ENCODE data around the gene KRT7.

DNA sequence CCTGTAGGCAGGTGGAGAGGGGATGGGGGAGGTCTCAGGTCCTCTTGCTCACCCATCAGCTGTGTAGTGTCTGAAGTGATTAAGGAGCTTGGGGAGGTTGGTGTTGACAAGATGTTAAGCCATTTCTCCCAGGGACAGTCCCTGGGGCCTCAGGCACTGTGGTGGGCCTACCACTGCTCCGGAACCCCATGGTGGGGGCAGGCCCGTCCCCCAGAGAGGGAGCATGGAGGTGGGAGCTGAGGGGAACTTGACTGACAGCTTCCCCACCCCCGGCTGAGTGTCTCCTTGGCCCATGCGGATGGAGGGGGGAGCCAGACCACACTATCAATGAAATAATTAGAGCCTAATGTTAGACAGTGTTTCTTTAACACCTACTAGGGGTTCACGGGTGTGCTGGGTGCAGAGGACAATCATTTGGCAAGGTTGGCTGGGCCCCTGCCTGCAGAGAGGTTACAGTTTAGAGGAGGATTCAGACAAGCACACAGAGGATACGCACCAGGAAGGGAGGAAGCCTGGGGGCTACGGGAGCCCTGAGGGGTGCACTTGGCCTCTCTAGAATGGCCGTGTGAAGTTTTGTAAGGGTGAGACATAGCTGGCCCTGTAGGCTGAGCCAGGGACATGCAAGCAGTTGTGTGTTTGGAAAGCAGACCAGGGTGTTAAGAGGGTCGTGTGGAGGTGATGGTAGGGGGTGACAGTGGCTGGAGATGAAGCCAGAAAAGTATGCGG lies 22.0 kb upstream of the KRT7 start:
- TF ChIP-seq, protein P1, sequence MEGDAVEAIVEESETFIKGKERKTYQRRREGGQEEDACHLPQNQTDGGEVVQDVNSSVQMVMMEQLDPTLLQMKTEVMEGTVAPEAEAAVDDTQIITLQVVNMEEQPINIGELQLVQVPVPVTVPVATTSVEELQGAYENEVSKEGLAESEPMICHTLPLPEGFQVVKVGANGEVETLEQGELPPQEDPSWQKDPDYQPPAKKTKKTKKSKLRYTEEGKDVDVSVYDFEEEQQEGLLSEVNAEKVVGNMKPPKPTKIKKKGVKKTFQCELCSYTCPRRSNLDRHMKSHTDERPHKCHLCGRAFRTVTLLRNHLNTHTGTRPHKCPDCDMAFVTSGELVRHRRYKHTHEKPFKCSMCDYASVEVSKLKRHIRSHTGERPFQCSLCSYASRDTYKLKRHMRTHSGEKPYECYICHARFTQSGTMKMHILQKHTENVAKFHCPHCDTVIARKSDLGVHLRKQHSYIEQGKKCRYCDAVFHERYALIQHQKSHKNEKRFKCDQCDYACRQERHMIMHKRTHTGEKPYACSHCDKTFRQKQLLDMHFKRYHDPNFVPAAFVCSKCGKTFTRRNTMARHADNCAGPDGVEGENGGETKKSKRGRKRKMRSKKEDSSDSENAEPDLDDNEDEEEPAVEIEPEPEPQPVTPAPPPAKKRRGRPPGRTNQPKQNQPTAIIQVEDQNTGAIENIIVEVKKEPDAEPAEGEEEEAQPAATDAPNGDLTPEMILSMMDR (IDR thresholded peaks at IDR 0.05) = no peak
- no peak for TF ChIP-seq EZH2 (IDR thresholded peaks at IDR 0.05; ENCODE audit: borderline replicate concordance, insufficient read depth, low read depth, low read length, poor library complexity, severe bottlenecking)
